GM12872 (cell line): ENCODE measurements around the gene SEMA5A.

Experiments used
- CTCF ChIP-seq: IDR thresholded peaks from 3 replicates; pipeline ENCODE4 v1.5.1; 2011; ENCODE audit warnings: low read depth, mild to moderate bottlenecking, low read length, moderate library complexity; ENCODE audit not compliant: insufficient read depth

SEMA5A gene

GRCh38 chr5:9288234-9288633 lies 257.6 kb downstream of the SEMA5A start:
- TF ChIP-seq CTCF: no peak

GRCh38 chr5:9284781-9285307 lies 261.0 kb downstream of the SEMA5A start:
- TF ChIP-seq CTCF: no peak

GRCh38 chr5:9284272-9284671 lies 261.6 kb downstream of the SEMA5A start:
- no peak for TF ChIP-seq CTCF

- TF ChIP-seq CTCF: no peak
These were observed 262.4 kb downstream of the SEMA5A start for GRCh38 chr5:9283473-9283872.

- no peak for TF ChIP-seq CTCF
These were observed 262.9 kb downstream of the SEMA5A start for GRCh38 chr5:9283021-9283420.

GRCh38 chr5:9282211-9282610 lies 263.7 kb downstream of the SEMA5A start:
- no peak for TF ChIP-seq CTCF

GRCh38 chr5:9279774-9280173 lies 266.1 kb downstream of the SEMA5A start:
- TF ChIP-seq CTCF: no peak
